T-cell (primary cell): Measurements from ENCODE around the gene BCAS3. TPM values are rescaled to one million over a fixed set of nuclear protein-coding genes. Genes with fewer than 3 reads are reported as not detected.
A peak's percentile ranks its signal among the peaks of the same experiment; 100 is the strongest.

Experiments used
- ATAC-seq, 4 experiments: fragments of 200-7000 bp in 3 of 4; fragments of 150-1000 bp in 1 of 4; cut with Tn5 transposase; replicated peaks in 1 of 4; 1 replicate in 3 of 4; 2 replicates in 1 of 4; pipeline ENCODE4 v1.10.0; 2021; ENCODE audit warnings: moderate library complexity in 3 of 4, mild to moderate bottlenecking in 2 of 4, moderate number of reproducible peaks in 1 of 4
- CTCF ChIA-PET, 2 donors: fragments of 300-600 bp; sonication (Branson Sonifier 250); formaldehyde crosslinking; loops; one replicate each; lab custom pipeline; 2022; ENCODE audit warnings: antibody characterized with exemption in 2 of 2; lab: Charles Lee
- POLR2A ChIA-PET, 2 donors: fragments of 300-600 bp; sonication (Branson Sonifier 250); formaldehyde crosslinking; loops; one replicate each; lab custom pipeline; 2022; ENCODE audit warnings: antibody characterized with exemption in 2 of 2; lab: Charles Lee
- DNase-seq, 35 experiments: peaks; one replicate each; pipeline versions ENCODE4 v3.0.0 to v3.0.0-alpha.2; 2013 to 2023
- H3K27ac ChIP-seq: one replicate; pipeline ENCODE4 v1.5.1; 2013; ENCODE audit warnings: low read length
- H3K27me3 ChIP-seq, 2 experiments: replicated peaks in 1 of 2; 1 replicate in 1 of 2; 2 replicates in 1 of 2; pipeline versions ENCODE4 v1.6.1 to v1.7.0; 2013; ENCODE audit warnings: low read length in 1 of 2, mixed read lengths in 1 of 2; ENCODE audit not compliant: control insufficient read depth in 2 of 2, insufficient read depth in 2 of 2; ENCODE audit errors: extremely low read depth in 1 of 2
- H3K36me3 ChIP-seq, 2 donors: 1 replicate in 1 of 2; 2 replicates in 1 of 2; pipeline versions ENCODE4 v1.6.1 to v1.7.0; 2013; ENCODE audit warnings: low read length in 1 of 2; ENCODE audit not compliant: control insufficient read depth in 2 of 2, insufficient read depth in 1 of 2; ENCODE audit errors: extremely low read depth in 1 of 2
- H3K4me1 ChIP-seq, 2 experiments: 1 replicate in 1 of 2; 2 replicates in 1 of 2; pipeline versions ENCODE4 v1.6.1 to v1.7.0; 2013; ENCODE audit warnings: low read length in 2 of 2, mixed read lengths in 1 of 2; ENCODE audit not compliant: insufficient read depth in 2 of 2, control insufficient read depth in 1 of 2; ENCODE audit errors: extremely low read depth in 1 of 2
- H3K4me3 ChIP-seq, 2 donors: 1 replicate in 1 of 2; 2 replicates in 1 of 2; pipeline versions ENCODE4 v1.5.1 to v1.7.0; 2013; ENCODE audit warnings: mild to moderate bottlenecking in 2 of 2, low read length in 1 of 2, moderate library complexity in 1 of 2; ENCODE audit not compliant: control insufficient read depth in 1 of 2; ENCODE audit errors: extremely low read depth in 1 of 2
- H3K9me3 ChIP-seq: 2 replicates; pipeline ENCODE4 v1.7.0; 2013
- H3K27ac Mint-ChIP-seq, 2 donors: one replicate each; pipeline ENCODE4 v1.8.0; 2020 to 2021; ENCODE audit warnings: mild to moderate bottlenecking in 2 of 2, mixed read lengths in 2 of 2
- H3K27me3 Mint-ChIP-seq, 2 donors: one replicate each; pipeline ENCODE4 v1.8.0; 2021 to 2022; ENCODE audit warnings: mixed read lengths in 2 of 2
- H3K36me3 Mint-ChIP-seq: one replicate; pipeline ENCODE4 v1.8.0; 2021; ENCODE audit warnings: mixed read lengths
- H3K4me1 Mint-ChIP-seq, 3 donors: one replicate each; pipeline ENCODE4 v1.8.0; 2020 to 2022; ENCODE audit warnings: mixed read lengths in 3 of 3, mild to moderate bottlenecking in 1 of 3
- H3K4me3 Mint-ChIP-seq, 3 donors: one replicate each; pipeline ENCODE4 v1.8.0; 2020 to 2022; ENCODE audit warnings: mild to moderate bottlenecking in 3 of 3, mixed read lengths in 3 of 3, moderate library complexity in 3 of 3
- H3K9me3 Mint-ChIP-seq, 3 donors: one replicate each; pipeline ENCODE4 v1.8.0; 2020 to 2022; ENCODE audit warnings: mixed read lengths in 3 of 3
- WGBS: methylation state at CpG from one replicate; pipeline ENCODE4 v1.1.5; 2013; ENCODE audit warnings: missing lambda C conversion rate; ENCODE audit not compliant: insufficient coverage; 5-methylcytosine and 5-hydroxymethylcytosine counted together
- total RNA-seq, 35 experiments: library from RNA in 6 of 35; stranded (reverse) in 6 of 35; fragments of 120-200 nt in 1 of 35; gene quantifications; one replicate each; pipeline versions ENCODE4 v1.2.1 to v1.2.4 and lab custom pipeline; 2013 to 2026

Gene BCAS3
- total RNA-seq, 5 donors from 2014 or later (not counting 1 experiment from before 2014, with no cell fraction given), result 33.8 to 57.8 (median 38.1) TPM

GRCh38 chr17:61218438-61218837, 540.8 kb downstream of the BCAS3 start:
- Mint-ChIP-seq H3K9me3 (no peaks in the 10 kb centered on the region), H3K36me3 (no peaks in the 10 kb centered on the region), H3K27me3 (no peaks in the 10 kb centered on the region), H3K4me1 (peaks cover 30 to 36% (median 32%) of the 10 kb centered on the region in 3 donors), H3K4me3 (no peak overlapping the region), H3K27ac (no peak overlapping the region)
- no peaks in the 10 kb centered on the region for H3K27me3 ChIP-seq
- POLR2A ChIA-PET, result interaction anchor here in 1 of 2 donors (0.5 kb wide), 1 partner anchor 52 kb away, joined by 8 read pairs; no protein-coding TSS in a partner anchor
- WGBS, result no CpG with 5 or more reads among the region's 1 CpG
- ATAC-seq, result no peak
- CTCF ChIA-PET, result interaction anchor here in 1 of 2 donors (0.6 kb wide), 1 partner anchor 92 kb away, joined by 4 read pairs; no protein-coding TSS in a partner anchor
- no peaks in the 10 kb centered on the region for H3K9me3 ChIP-seq
- no peak overlapping the region for H3K27ac ChIP-seq
- no peak overlapping the region for H3K4me3 ChIP-seq
- H3K36me3 ChIP-seq, result no peaks in the 10 kb centered on the region
- peaks cover 20 to 21% of the 10 kb centered on the region in 2 experiments for H3K4me1 ChIP-seq
- no peak for DNase-seq

DNA sequence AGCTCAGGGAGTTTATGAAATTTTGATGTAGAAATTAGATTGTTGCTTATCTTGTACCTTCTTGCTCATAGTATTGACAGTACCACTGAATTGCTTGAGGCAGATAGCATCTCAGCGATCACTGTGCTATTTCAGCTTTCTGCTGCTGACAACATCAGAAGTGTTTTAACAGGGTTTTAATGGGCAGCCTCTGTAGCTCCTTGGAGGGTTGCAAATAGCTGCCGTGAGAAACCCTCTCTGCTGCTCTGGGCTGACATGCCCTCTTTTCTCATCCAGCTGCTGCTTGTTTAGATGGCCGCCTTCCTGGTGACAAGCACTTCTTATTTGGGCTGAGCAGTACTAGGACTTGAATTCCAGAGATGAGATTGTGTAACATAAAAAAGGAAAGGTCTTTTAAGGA, 541.8 kb downstream of the BCAS3 start:
- H3K27ac Mint-ChIP-seq, result no peak overlapping the region
- 100% methylated on average over 2 of the region's 3 CpGs for WGBS
- Histone ChIP-seq H3K27me3 (no peaks in the 10 kb centered on the region), H3K36me3 (no peaks in the 10 kb centered on the region), H3K27ac (no peak overlapping the region), H3K4me3 (no peak overlapping the region), H3K4me1 (peaks cover 21% of the 10 kb centered on the region in 2 experiments), H3K9me3 (no peaks in the 10 kb centered on the region)
- ATAC-seq (no peak), DNase-seq (no peak)
- H3K4me1 Mint-ChIP-seq, result peaks cover 35 to 40% (median 35%) of the 10 kb centered on the region in 3 donors
- H3K36me3 Mint-ChIP-seq, result no peaks in the 10 kb centered on the region
- H3K4me3 Mint-ChIP-seq, result no peak overlapping the region
- CTCF ChIA-PET, result no interaction called here
- POLR2A ChIA-PET, result no interaction called here
- H3K27me3 Mint-ChIP-seq, result no peaks in the 10 kb centered on the region
- no peaks in the 10 kb centered on the region for H3K9me3 Mint-ChIP-seq

DNA sequence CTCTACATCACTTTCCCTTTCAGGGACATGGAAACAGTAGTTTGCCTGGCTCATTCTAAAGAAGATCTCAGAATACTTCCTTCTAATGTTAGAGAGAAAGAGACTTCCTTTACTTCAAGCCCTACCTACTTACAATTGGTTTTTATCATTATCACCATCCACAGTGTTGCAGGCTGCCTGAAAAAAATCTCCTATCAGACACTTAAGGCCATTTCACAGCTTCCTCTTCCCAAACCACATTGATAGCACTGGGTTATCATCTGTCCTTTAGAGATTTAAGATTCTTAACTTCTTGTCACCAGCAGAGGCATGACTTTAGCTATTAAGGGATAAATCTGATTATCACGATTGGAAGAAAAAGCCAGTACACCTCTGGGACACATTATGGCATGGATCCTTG, 543.5 kb downstream of the BCAS3 start:
- Mint-ChIP-seq H3K4me1 (peaks cover 35 to 40% (median 40%) of the 10 kb centered on the region in 3 donors), H3K4me3 (peak overlapping the region in 1 of 3 donors; percentile 84), H3K27ac (peak overlapping the region; percentile 82), H3K9me3 (no peaks in the 10 kb centered on the region), H3K27me3 (no peaks in the 10 kb centered on the region), H3K36me3 (no peaks in the 10 kb centered on the region)
- Histone ChIP-seq H3K4me1 (peaks cover 21% of the 10 kb centered on the region in 2 experiments), H3K9me3 (no peaks in the 10 kb centered on the region), H3K4me3 (no peak overlapping the region), H3K36me3 (no peaks in the 10 kb centered on the region), H3K27ac (no peak overlapping the region), H3K27me3 (no peaks in the 10 kb centered on the region)
- POLR2A ChIA-PET, result no interaction called here
- WGBS, result no CpG with 5 or more reads among the region's 1 CpG
- DNase-seq (peak in 1 of 35 experiments; percentile 8), ATAC-seq (peak in 1 of 4 experiments; percentile 8)
- CTCF ChIA-PET, result no interaction called here

GRCh38 chr17:61221597-61222471, 544.2 kb downstream of the BCAS3 start:
- peaks cover 35 to 40% (median 40%) of the 10 kb centered on the region in 3 donors for H3K4me1 Mint-ChIP-seq
- H3K36me3 Mint-ChIP-seq, result no peaks in the 10 kb centered on the region
- Histone ChIP-seq H3K4me3 (peak overlapping the region in 1 of 2 donors; percentile 43), H3K27me3 (no peaks in the 10 kb centered on the region), H3K4me1 (peaks cover 21% of the 10 kb centered on the region in 2 experiments), H3K27ac (peak overlapping the region; percentile 61), H3K36me3 (no peaks in the 10 kb centered on the region), H3K9me3 (no peaks in the 10 kb centered on the region)
- H3K27ac Mint-ChIP-seq, result peak overlapping the region; percentile 82
- DNase-seq (peak in 8 of 35 experiments; percentile 2 to 30 (median 8)), ATAC-seq (peak in 3 of 4 experiments; percentile 35 to 67 (median 47))
- WGBS, result no CpG with 5 or more reads among the region's 8 CpGs
- H3K27me3 Mint-ChIP-seq, result no peaks in the 10 kb centered on the region
- ChIA-PET POLR2A (interaction anchor here (0.6 to 1.2 kb wide), 3 partner anchors 9 to 614 kb away, joined by 6 to 9 read pairs (median 8); no protein-coding TSS in a partner anchor), CTCF (interaction anchor here in 1 of 2 donors (0.5 kb wide), 1 partner anchor 914 kb away, joined by 5 read pairs; no protein-coding TSS in a partner anchor)
- peak overlapping the region; percentile 65 to 84 (median 69) for H3K4me3 Mint-ChIP-seq
- H3K9me3 Mint-ChIP-seq, result no peaks in the 10 kb centered on the region

GRCh38 chr17:61223725-61224124, 546.1 kb downstream of the BCAS3 start:
- no peaks in the 10 kb centered on the region for H3K27me3 Mint-ChIP-seq
- no peak for ATAC-seq
- Histone ChIP-seq H3K36me3 (no peaks in the 10 kb centered on the region), H3K27ac (no peak overlapping the region), H3K9me3 (no peaks in the 10 kb centered on the region), H3K4me3 (no peak overlapping the region), H3K27me3 (no peaks in the 10 kb centered on the region), H3K4me1 (peaks cover 21% of the 10 kb centered on the region in 2 experiments)
- ChIA-PET POLR2A (no interaction called here), CTCF (interaction anchor here (0.6 kb wide), 2 partner anchors 10 to 24 kb away, joined by 3 read pairs; no protein-coding TSS in a partner anchor)
- no peaks in the 10 kb centered on the region for H3K9me3 Mint-ChIP-seq
- WGBS, result no CpG with 5 or more reads among the region's 1 CpG
- H3K4me3 Mint-ChIP-seq, result peak overlapping the region in 1 of 3 donors; percentile 84
- no peak for DNase-seq
- H3K27ac Mint-ChIP-seq, result no peak overlapping the region
- peaks cover 35 to 40% (median 36%) of the 10 kb centered on the region in 3 donors for H3K4me1 Mint-ChIP-seq
- no peaks in the 10 kb centered on the region for H3K36me3 Mint-ChIP-seq

DNA sequence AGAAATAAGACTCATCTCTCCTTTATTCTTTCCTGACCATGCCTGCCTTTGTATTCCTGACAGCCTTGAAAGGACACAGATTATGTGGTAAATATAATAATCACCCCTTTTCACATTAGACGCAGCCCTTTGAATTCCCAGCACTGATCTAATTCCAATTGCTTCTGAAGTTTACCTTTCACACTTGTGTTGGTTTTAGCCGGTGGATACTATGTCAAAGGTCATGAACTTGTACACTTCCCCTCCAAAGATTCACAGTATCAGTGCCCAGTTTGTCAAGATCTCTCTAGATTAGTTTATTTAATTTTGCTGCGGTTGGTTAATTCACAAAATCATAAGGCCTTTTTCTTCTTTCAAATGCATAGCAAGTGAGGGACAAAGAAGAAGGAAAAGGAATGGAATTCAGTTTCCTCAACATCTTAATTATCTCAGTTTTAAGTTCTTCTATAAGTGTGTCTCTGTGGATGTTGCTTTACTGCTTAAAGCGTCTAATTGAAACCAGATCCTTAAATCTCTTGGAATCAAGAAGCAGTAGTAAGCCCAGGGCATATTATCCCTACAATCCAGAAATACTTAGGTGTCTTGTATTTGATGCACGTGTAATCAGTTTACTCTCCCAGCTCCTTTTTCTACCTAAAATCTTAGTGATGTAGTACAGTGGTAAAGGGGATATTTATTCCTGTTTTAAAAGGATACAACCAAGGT, 547.7 kb downstream of the BCAS3 start:
- Histone ChIP-seq H3K4me1 (peaks cover 21% of the 10 kb centered on the region in 2 experiments), H3K27me3 (no peaks in the 10 kb centered on the region), H3K4me3 (no peak overlapping the region), H3K27ac (no peak overlapping the region), H3K9me3 (no peaks in the 10 kb centered on the region), H3K36me3 (no peaks in the 10 kb centered on the region)
- H3K27me3 Mint-ChIP-seq, result no peaks in the 10 kb centered on the region
- DNase-seq, result no peak
- H3K9me3 Mint-ChIP-seq, result no peaks in the 10 kb centered on the region
- WGBS, result no CpG with 5 or more reads among the region's 5 CpGs
- no peaks in the 10 kb centered on the region for H3K36me3 Mint-ChIP-seq
- ATAC-seq, result no peak
- POLR2A ChIA-PET, result interaction anchor here in 1 of 2 donors (0.7 kb wide), 1 partner anchor 119 kb away, joined by 10 read pairs; no protein-coding TSS in a partner anchor
- CTCF ChIA-PET, result no interaction called here
- H3K4me1 Mint-ChIP-seq, result peaks cover 31 to 39% (median 31%) of the 10 kb centered on the region in 3 donors
- no peak overlapping the region for H3K4me3 Mint-ChIP-seq
- no peak overlapping the region for H3K27ac Mint-ChIP-seq
